ENCODE data around the gene P2RX5.

DNA sequence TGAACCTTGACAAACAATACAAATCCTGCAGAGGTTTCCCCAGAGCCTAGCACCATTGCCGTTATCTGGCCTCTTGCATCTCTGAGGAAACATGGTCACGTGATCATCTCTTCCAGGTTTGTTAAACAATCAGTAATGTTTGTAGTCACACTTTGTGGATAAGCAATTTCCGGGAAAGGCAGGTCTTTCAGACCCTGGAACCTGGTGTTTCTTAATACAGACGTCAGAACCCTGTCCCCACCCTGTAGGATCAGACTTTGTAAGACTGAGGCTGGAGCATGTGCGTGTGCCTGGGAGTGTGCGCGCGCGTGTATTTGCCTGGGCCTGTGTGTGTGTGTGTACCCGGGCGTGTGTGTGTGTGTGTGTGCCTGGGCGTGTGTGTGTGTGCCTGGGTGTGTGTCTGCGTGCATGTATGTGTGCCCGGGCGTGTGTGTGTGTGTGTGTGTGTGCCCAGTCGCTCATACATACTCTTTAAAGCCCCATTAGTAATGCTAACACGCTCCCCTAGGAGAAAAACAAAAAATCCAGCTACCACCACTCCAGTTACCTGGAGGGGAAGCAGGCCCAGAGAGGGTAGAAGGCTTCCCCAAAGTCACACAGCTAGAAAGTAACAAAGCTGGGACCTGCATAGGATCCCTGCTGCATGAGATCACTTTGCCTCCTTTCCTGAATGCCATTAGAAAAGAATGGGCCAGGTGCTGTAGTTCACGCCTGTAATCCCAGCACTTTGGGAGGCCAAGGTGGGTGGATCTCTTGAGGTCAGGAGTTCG lies 54.1 kb downstream of the P2RX5 start:
- no peak for TF ChIP-seq ATF2 (tag by site-specific recombination; IDR thresholded peaks at IDR 0.05; ENCODE audit: low read depth)
- TF ChIP-seq ZNF121 (tag by site-specific recombination; IDR thresholded peaks at IDR 0.05), result no peak
- no peak for TF ChIP-seq ZNF280D (tag by site-specific recombination; IDR thresholded peaks at IDR 0.05)

All from HEK293 (cell line).